SK-N-SH (cell line): ENCODE data around the gene SPATA20. TPM values are rescaled to one million over a fixed set of nuclear protein-coding genes. Genes with fewer than 3 reads are reported as not detected.

Source experiments
- CTCF ChIA-PET: fragments of 300-600, 350-600 bp; formaldehyde crosslinking; extraction: SDS; loops from one replicate; lab custom pipeline; 2021; lab: Yijun Ruan, JAX
- POLR2A ChIA-PET: fragments of 350-600 bp; sonication (Branson Sonifier 250); formaldehyde crosslinking; extraction: SDS; loops from one replicate; lab custom pipeline; 2020; ENCODE audit warnings: antibody characterized with exemption, inconsistent platforms; lab: Yijun Ruan, JAX
- DNase-seq: peaks from one replicate; pipeline ENCODE4 v3.0.0; 2012
- H2AFZ ChIP-seq: fragments of 200-600 bp; sonication (generic); 2 replicates; pipeline ENCODE4 v1.8.1; 2016; ENCODE audit warnings: antibody characterized with exemption, mild to moderate bottlenecking, low read depth
- H3F3A ChIP-seq: fragments of 200-600 bp; sonication (generic); replicated peaks from 2 replicates; pipeline ENCODE3; 2016; ENCODE audit warnings: antibody characterized with exemption, mild to moderate bottlenecking; ENCODE audit not compliant: insufficient read depth
- H3K27ac ChIP-seq, 2 experiments: fragments of 200-500 bp in 1 of 2; fragments of 200-600 bp in 1 of 2; sonication (Bioruptor generic) in 1 of 2; sonication (generic), shearing (Covaris generic) in 1 of 2; 2 replicates each; pipeline versions ENCODE4 v1.5.1 to v1.6.1; 2014 to 2016; ENCODE audit warnings: low read depth in 2 of 2, inconsistent platforms in 1 of 2, low read length in 1 of 2, mild to moderate bottlenecking in 1 of 2, mixed read lengths in 1 of 2
- H3K27me3 ChIP-seq: fragments of 200-600 bp; sonication (generic), shearing (Covaris generic); 2 replicates; pipeline ENCODE4 v1.6.1; 2016; ENCODE audit warnings: mixed run types; ENCODE audit not compliant: insufficient read depth
- H3K36me3 ChIP-seq, 2 experiments: fragments of 200-500 bp in 1 of 2; fragments of 200-600 bp in 1 of 2; sonication (Bioruptor generic) in 1 of 2; sonication (generic) in 1 of 2; replicated peaks in 1 of 2; 2 replicates each; pipeline versions ENCODE3 to v1.5.1; 2014 to 2016; ENCODE audit warnings: low read length in 1 of 2, mild to moderate bottlenecking in 1 of 2; ENCODE audit not compliant: insufficient read depth in 2 of 2, control insufficient read depth in 1 of 2
- H3K4me1 ChIP-seq, 2 experiments: fragments of 200-500 bp in 1 of 2; fragments of 200-600 bp in 1 of 2; sonication (Bioruptor generic) in 1 of 2; sonication (generic), shearing (Covaris generic) in 1 of 2; 2 replicates each; pipeline versions ENCODE4 v1.5.1 to v1.6.1; 2014 to 2016; ENCODE audit warnings: low read depth in 1 of 2, low read length in 1 of 2, mixed run types in 1 of 2; ENCODE audit not compliant: insufficient read depth in 2 of 2, control insufficient read depth in 1 of 2
- H3K4me2 ChIP-seq: fragments of 200-600 bp; sonication (generic), shearing (Covaris generic); 2 replicates; pipeline ENCODE4 v1.6.1; 2017; ENCODE audit warnings: mixed run types
- H3K4me3 ChIP-seq, 2 experiments: fragments of 200-500 bp in 1 of 2; fragments of 200-600 bp in 1 of 2; sonication (Bioruptor generic) in 1 of 2; sonication (generic), shearing (Covaris generic) in 1 of 2; 2 replicates each; pipeline versions ENCODE4 v1.5.1 to v1.8.1; 2014 to 2016; ENCODE audit warnings: low read depth in 2 of 2, inconsistent platforms in 1 of 2, low read length in 1 of 2, mild to moderate bottlenecking in 1 of 2, mixed read lengths in 1 of 2, moderate library complexity in 1 of 2
- H3K79me2 ChIP-seq: fragments of 200-600 bp; sonication (generic); 2 replicates; pipeline ENCODE4 v1.8.1; 2017; ENCODE audit warnings: mild to moderate bottlenecking; ENCODE audit not compliant: insufficient read depth
- H3K9ac ChIP-seq: fragments of 200-600 bp; sonication (generic); 2 replicates; pipeline ENCODE4 v1.6.1; 2017; ENCODE audit warnings: mixed run types
- H3K9me2 ChIP-seq: fragments of 200-600 bp; sonication (generic); 2 replicates; pipeline ENCODE4 v1.6.1; 2017; ENCODE audit warnings: mixed run types
- H3K9me3 ChIP-seq: fragments of 200-600 bp; sonication (generic); 2 replicates; pipeline ENCODE4 v1.6.1; 2017; ENCODE audit warnings: mixed run types, mild to moderate bottlenecking, moderate library complexity
- H4K20me1 ChIP-seq: fragments of 200-600 bp; sonication (generic); 2 replicates; pipeline ENCODE4 v1.6.1; 2017; ENCODE audit warnings: mild to moderate bottlenecking, mixed run types; ENCODE audit not compliant: insufficient read depth
- CHD2 ChIP-seq: fragments of 150-350 bp; IDR thresholded peaks from 2 replicates; pipeline ENCODE4 v1.6.1; 2018; ENCODE audit warnings: low read length; ENCODE audit not compliant: partially characterized antibody
- EP300 ChIP-seq, 2 experiments: IDR thresholded peaks; 2 replicates each; pipeline versions ENCODE4 v1.4.0 to v1.6.1; 2012; ENCODE audit warnings: borderline replicate concordance in 1 of 2, low read depth in 1 of 2, low read length in 1 of 2
- FOSL2 ChIP-seq: IDR thresholded peaks from 2 replicates; pipeline ENCODE4 v1.4.0; 2012; ENCODE audit warnings: low read depth, mild to moderate bottlenecking, moderate library complexity, borderline replicate concordance
- FOXJ3 ChIP-seq: sonication (generic); formaldehyde crosslinking; IDR thresholded peaks from 2 replicates; pipeline ENCODE4 v1.5.1; 2020; ENCODE audit warnings: mild to moderate bottlenecking, missing genetic modification reagents
- GATA2 ChIP-seq: sonication (generic); formaldehyde crosslinking; IDR thresholded peaks from 2 replicates; pipeline ENCODE4 v1.5.0; 2020; ENCODE audit warnings: mild to moderate bottlenecking, missing genetic modification reagents
- JUND ChIP-seq: IDR thresholded peaks from 2 replicates; pipeline ENCODE4 v1.4.0; 2012
- NRF1 ChIP-seq: IDR thresholded peaks from 2 replicates; pipeline ENCODE4 v1.6.1; 2012; ENCODE audit warnings: low read depth, mild to moderate bottlenecking, low read length
- PBX3 ChIP-seq: IDR thresholded peaks from 2 replicates; pipeline ENCODE4; 2012
- REST ChIP-seq: IDR thresholded peaks from 2 replicates; pipeline ENCODE4 v1.6.1; 2012; ENCODE audit warnings: mild to moderate bottlenecking, low read depth, low read length, moderate library complexity
- RFX5 ChIP-seq: IDR thresholded peaks from 2 replicates; pipeline ENCODE4 v1.6.1; 2012; ENCODE audit warnings: mild to moderate bottlenecking, improper control_type of control experiment, low read length
- SMC3 ChIP-seq: IDR thresholded peaks from 2 replicates; pipeline ENCODE4 v1.6.1; 2012; ENCODE audit warnings: low read depth, low read length, improper control_type of control experiment
- TAF1 ChIP-seq: IDR thresholded peaks from 2 replicates; pipeline ENCODE4 v1.6.1; 2012; ENCODE audit warnings: low read depth, mild to moderate bottlenecking, low read length, moderate library complexity, borderline replicate concordance
- TCF12 ChIP-seq: IDR thresholded peaks from 2 replicates; pipeline ENCODE4 v1.4.0; 2012
- USF1 ChIP-seq: IDR thresholded peaks from 2 replicates; pipeline ENCODE4 v1.4.0; 2012; ENCODE audit warnings: low read depth, borderline replicate concordance
- USF2 ChIP-seq: fragments of 150-350 bp; IDR thresholded peaks from 2 replicates; pipeline ENCODE4 v1.6.1; 2017; ENCODE audit warnings: antibody characterized with exemption, low read length, low read depth, borderline replicate concordance
- YY1 ChIP-seq: IDR thresholded peaks from 2 replicates; pipeline ENCODE4 v1.4.0; 2012; ENCODE audit warnings: low read depth, mild to moderate bottlenecking
- ZBTB33 ChIP-seq: IDR thresholded peaks from 2 replicates; pipeline ENCODE4 v1.4.0; 2012; ENCODE audit warnings: low read depth, borderline replicate concordance
- WGBS: methylation state at CpG from one replicate; pipeline ENCODE4 v1.1.6; 2017; ENCODE audit warnings: low lambda C conversion rate; 5-methylcytosine and 5-hydroxymethylcytosine counted together
- polyA plus RNA-seq, 3 experiments: library from polyadenylated mRNA; depleted of rRNA; stranded (reverse); fragments of >200 nt; gene quantifications; 2 replicates each; pipeline ENCODE4 v1.2.3, GENCODE V29; 2012

The SPATA20 gene
- polyA plus RNA-seq, 1 of the 3 experiments (the other 2 are of a cell fraction), result 92.0 TPM

GRCh38 chr17:50534222-50534978, 12.6 kb upstream of the SPATA20 start (continued):
- TF ChIP-seq USF1, result no peak
- TF ChIP-seq USF2, result no peak
- TF ChIP-seq RFX5, result no peak
- TF ChIP-seq SMC3, result no peak
- TF ChIP-seq FOXJ3 (CRISPR knock-in tag), result no peak
- no peak; the same call in 1 of the 2 replicates for TF ChIP-seq GATA2 (CRISPR knock-in tag)

- ChIA-PET CTCF (interaction anchor here (0.7 to 24.2 kb wide), 6 partner anchors 12 to 89 kb away, joined by 3 to 1212 read pairs (median 5); partner anchors contain the start of genes RSAD1 and SPATA20), POLR2A (no interaction called here)
- Histone ChIP-seq H3K9me3 (no peaks in the 10 kb centered on the region), H3K4me1 (peaks cover 7 to 30% of the 10 kb centered on the region in 2 experiments; a peak in 3 of 4 replicates), H3K9me2 (no peaks in the 10 kb centered on the region), H2AFZ (no peak overlapping the region), H3K4me3 (no peak overlapping the region), H3K79me2 (no peaks in the 10 kb centered on the region), H4K20me1 (no peaks in the 10 kb centered on the region), H3K36me3 (no peaks in the 10 kb centered on the region), H3K9ac (no peak overlapping the region), H3F3A (no peaks in the 10 kb centered on the region), H3K4me2 (no peak overlapping the region), H3K27me3 (peaks cover 26% of the 10 kb centered on the region; the same call in 1 of the 2 replicates), H3K27ac (no peak overlapping the region)
- 74% methylated on average over 2 of the region's 2 CpGs for WGBS
- no peak for DNase-seq
- TF ChIP-seq REST (no peak), PBX3 (no peak), ZBTB33 (no peak), TAF1 (no peak), SMC3 (no peak), GATA2 (CRISPR knock-in tag) (no peak), NRF1 (no peak), JUND (no peak), EP300 (IDR thresholded peaks at IDR 0.05; ENCODE audit: borderline replicate concordance in 1 of 2, low read depth in 1 of 2, low read length in 1 of 2) (no peak), TCF12 (no peak), USF1 (no peak), FOSL2 (no peak), YY1 (no peak), CHD2 (no peak)
Measured at GRCh38 chr17:50534979-50535326, 12.0 kb upstream of the SPATA20 start.
